Brain microvascular endothelial cell (primary cell): ENCODE measurements around the gene LYVE1.
"Not testable (repeated sequence)": the region's sequence is repeated elsewhere in the genome, so short reads cannot be mapped to it uniquely, and the experiment has no call there.

Experiments used
- DNase-seq: peaks from one replicate; pipeline ENCODE4 v3.0.0-alpha.2; 2020
- H3K27ac ChIP-seq: fragments of 250-450 bp; sonication (Bioruptor Pico); 2 replicates; pipeline ENCODE4 v1.5.1; 2020; ENCODE audit warnings: mild to moderate bottlenecking, moderate library complexity
- H3K27me3 ChIP-seq: fragments of 250-450 bp; sonication (Bioruptor Pico); replicated peaks from 2 replicates; pipeline ENCODE4 v1.5.1; 2020; ENCODE audit warnings: mild to moderate bottlenecking
- H3K36me3 ChIP-seq: fragments of 250-450 bp; sonication (Bioruptor Pico); replicated peaks from 2 replicates; pipeline ENCODE4 v1.5.1; 2020; ENCODE audit warnings: mild to moderate bottlenecking
- H3K4me3 ChIP-seq: 2 replicates; pipeline ENCODE4 v1.5.1; 2011; ENCODE audit warnings: low read depth, mild to moderate bottlenecking, control low read depth, low read length, moderate library complexity
- in situ Hi-C: cut with HindIII; loops from 2 replicates; pipeline ENCODE4 v1.10.0; 2017; ENCODE audit warnings: low sequenced_read_pairs, low pct_ligation_motif_present
- TF ChIP-seq, protein P1 (sequence below): IDR thresholded peaks from 2 replicates; pipeline ENCODE4 v1.5.1; 2011; ENCODE audit warnings: low read depth, mild to moderate bottlenecking, moderate library complexity, low read length, control low read depth, inconsistent platforms; ENCODE audit errors: missing control alignments

LYVE1 gene

DNA sequence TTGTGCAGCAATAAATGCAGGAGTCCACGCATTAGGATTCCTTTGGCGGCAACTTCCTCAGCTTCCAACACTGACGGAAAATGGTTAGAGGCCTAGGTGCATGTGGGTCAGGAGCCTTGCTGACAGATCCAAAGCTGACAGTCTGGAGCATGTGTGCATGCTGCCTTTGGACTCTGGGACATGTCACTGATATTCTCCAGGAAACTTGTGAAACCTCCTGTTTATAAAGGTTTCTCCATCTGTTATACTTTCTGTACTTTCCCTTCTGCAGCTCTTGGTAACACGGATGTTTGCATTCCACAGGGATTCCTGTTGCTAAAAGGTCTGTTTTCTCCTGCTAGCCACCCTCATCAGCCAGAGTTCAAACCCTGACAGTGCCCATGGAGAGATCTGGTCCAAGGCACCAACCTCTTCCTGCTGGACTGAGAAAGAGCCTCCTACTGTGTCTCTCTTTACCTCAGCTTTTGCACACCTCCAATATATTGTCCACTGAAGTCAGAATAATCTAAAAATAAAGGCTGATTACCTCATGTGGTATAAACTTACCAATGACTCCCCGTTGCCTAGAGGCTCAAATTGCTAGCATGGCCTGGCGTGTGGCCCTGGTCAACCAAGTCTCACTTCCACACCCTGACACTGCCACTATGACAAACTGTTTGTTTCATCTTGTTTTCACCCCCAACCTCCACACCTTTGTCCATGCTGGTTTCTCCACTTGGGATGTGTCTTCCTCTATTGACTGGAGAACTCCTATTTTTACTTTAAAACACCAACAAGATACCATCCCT, 31.1 kb upstream of the LYVE1 start:
- Histone ChIP-seq H3K27ac (no peak overlapping the region), H3K36me3 (no peaks in the 10 kb centered on the region), H3K4me3 (no peak overlapping the region), H3K27me3 (no peaks in the 10 kb centered on the region)
- TF ChIP-seq, protein P1, sequence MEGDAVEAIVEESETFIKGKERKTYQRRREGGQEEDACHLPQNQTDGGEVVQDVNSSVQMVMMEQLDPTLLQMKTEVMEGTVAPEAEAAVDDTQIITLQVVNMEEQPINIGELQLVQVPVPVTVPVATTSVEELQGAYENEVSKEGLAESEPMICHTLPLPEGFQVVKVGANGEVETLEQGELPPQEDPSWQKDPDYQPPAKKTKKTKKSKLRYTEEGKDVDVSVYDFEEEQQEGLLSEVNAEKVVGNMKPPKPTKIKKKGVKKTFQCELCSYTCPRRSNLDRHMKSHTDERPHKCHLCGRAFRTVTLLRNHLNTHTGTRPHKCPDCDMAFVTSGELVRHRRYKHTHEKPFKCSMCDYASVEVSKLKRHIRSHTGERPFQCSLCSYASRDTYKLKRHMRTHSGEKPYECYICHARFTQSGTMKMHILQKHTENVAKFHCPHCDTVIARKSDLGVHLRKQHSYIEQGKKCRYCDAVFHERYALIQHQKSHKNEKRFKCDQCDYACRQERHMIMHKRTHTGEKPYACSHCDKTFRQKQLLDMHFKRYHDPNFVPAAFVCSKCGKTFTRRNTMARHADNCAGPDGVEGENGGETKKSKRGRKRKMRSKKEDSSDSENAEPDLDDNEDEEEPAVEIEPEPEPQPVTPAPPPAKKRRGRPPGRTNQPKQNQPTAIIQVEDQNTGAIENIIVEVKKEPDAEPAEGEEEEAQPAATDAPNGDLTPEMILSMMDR, result no peak
- in situ Hi-C loops, result no loop called here
- no peak for DNase-seq

DNA sequence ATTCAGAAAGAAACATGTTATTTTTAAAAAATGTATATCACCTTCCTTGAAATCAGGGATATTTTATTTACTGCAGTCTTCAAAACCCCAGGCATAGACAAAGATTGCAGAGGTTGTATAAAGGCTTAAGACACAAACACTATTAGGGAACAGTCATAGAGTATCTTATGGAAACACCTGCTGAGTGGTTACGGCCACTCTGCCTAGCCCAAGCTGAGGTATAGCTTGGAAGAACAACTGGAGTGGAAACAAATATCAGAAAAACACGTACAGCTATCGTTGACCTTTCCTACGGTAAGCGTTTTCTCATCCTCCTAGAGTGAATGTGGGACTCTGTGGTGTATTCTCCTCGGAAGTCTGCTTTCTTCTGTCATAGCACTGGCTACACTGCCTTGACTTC, 30.4 kb upstream of the LYVE1 start:
- H3K36me3 ChIP-seq, result no peaks in the 10 kb centered on the region
- DNase-seq, result no peak
- no peaks in the 10 kb centered on the region for H3K27me3 ChIP-seq
- no peak overlapping the region for H3K27ac ChIP-seq
- H3K4me3 ChIP-seq, result no peak overlapping the region
- in situ Hi-C loops, result no loop called here
- TF ChIP-seq, protein P1, result no peak

GRCh38 chr11:10597877-10598351, 29.4 kb upstream of the LYVE1 start:
- TF ChIP-seq, protein P1, result no peak
- DNase-seq, result no peak
- H3K27me3 ChIP-seq, result no peaks in the 10 kb centered on the region
- in situ Hi-C loops, result no loop called here
- no peaks in the 10 kb centered on the region for H3K36me3 ChIP-seq
- H3K27ac ChIP-seq, result no peak overlapping the region
- no peak overlapping the region for H3K4me3 ChIP-seq

DNA sequence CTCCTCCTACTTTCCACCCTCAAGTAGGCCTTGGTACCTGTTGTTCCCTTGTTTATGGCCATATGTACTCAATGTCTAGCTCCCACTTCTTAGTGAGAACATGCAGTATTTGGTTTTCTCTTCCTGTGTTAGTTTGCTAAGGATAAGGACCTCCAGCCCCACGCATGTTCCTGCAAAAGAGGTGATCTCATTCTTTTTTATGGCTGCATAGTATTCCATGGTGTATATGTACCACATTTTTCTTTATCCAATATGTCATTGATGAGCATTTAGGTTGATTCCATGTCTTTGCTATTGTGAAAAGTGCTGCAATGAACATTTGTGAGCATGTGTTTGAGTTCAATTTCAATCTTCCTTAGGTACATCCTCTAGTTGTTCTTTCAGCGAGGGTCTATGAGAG, 27.4 kb upstream of the LYVE1 start:
- in situ Hi-C loops, H3K27ac ChIP-seq: not testable (repeated sequence)

DNA sequence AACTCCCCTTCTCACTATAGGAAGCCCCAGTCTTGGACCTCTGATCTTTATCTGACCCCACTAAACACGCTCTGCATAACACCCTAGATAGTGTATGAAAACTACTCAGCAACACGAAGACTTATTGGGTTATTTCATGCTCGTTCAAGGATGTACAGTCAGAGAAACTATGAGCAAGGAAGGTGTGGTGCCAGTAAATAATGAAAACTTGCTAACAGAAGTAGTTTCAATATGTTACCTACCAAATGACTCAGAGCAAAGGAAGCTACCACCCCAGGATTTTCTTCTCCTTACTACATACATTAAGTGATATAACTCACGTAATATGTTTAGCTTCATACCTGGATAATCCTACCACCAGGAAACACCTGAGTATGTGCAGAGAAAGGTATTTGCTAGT, 25.9 kb upstream of the LYVE1 start:
- Histone ChIP-seq H3K36me3 (no peaks in the 10 kb centered on the region), H3K4me3 (no peak overlapping the region), H3K27me3 (no peaks in the 10 kb centered on the region), H3K27ac (no peak overlapping the region)
- TF ChIP-seq, protein P1, result no peak
- DNase-seq, result no peak
- in situ Hi-C loops, result no loop called here

More for the DNA sequence above, 27.4 kb upstream of the LYVE1 start:
- not testable (repeated sequence) for H3K4me3 ChIP-seq, H3K36me3 ChIP-seq, H3K27me3 ChIP-seq, DNase-seq

DNA sequence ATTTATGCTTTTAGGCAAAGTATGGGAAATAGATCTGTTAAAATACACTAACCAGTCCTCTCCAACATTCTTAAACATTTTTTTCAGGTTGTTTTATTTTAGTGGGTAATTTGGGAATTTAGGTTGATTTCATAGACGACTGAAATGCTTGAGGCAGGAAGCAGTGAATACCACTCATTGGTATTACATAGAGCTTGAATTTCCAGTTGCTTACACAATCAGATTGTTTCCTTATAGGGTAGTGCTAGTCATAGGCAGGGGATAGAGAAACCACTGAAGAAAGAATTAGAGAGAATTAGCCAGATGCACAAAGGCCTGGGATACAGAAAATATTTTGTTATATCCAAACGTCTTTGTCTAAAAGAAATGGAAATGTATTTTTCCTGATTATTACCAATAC, 23.9 kb upstream of the LYVE1 start:
- Histone ChIP-seq H3K36me3 (no peaks in the 10 kb centered on the region), H3K27me3 (no peaks in the 10 kb centered on the region), H3K4me3 (no peak overlapping the region), H3K27ac (peak overlapping the region; percentile 71)
- TF ChIP-seq, protein P1, result no peak
- in situ Hi-C loops, result no loop called here
- DNase-seq, result peak; percentile 52
